Prostate gland (tissue), 2 donors: ENCODE measurements around the gene KRTAP9-6. TPM values are rescaled to one million over a fixed set of nuclear protein-coding genes. Genes with fewer than 3 reads are reported as not detected.
"Not testable (repeated sequence)": the region's sequence is repeated elsewhere in the genome, so short reads cannot be mapped to it uniquely, and the experiment has no call there.

Experiments
- DNase-seq: peaks from one replicate; pipeline ENCODE4 v3.0.0-alpha.2; 2019; ENCODE audit warnings: low spot score
- H3K27ac ChIP-seq, 2 donors: fragments of 200-600 bp; sonication (generic); 2 replicates each; pipeline ENCODE4 v1.5.1; 2017 to 2019
- H3K27me3 ChIP-seq: fragments of 200-600 bp; sonication (generic); replicated peaks from 2 replicates; pipeline ENCODE4 v1.5.1; 2019; ENCODE audit not compliant: insufficient read depth
- H3K36me3 ChIP-seq, 2 donors: fragments of 200-600 bp; sonication (generic); 1 replicate in 1 of 2; 2 replicates in 1 of 2; pipeline versions ENCODE4 v1.5.1 to v1.8.1; 2017 to 2019
- H3K4me1 ChIP-seq: fragments of 200-600 bp; sonication (generic); replicated peaks from 2 replicates; pipeline ENCODE4 v1.5.1; 2019
- H3K4me3 ChIP-seq, 2 donors: fragments of 200-600 bp; sonication (generic); 2 replicates each; pipeline ENCODE4 v1.5.1; 2017 to 2019
- H3K9me3 ChIP-seq: fragments of 200-600 bp; sonication (generic); 2 replicates; pipeline ENCODE4 v1.5.1; 2017
- CTCF ChIP-seq, 4 experiments: fragments of 200-600 bp in 2 of 4; fragments of 450-650 bp in 2 of 4; sonication (generic) in 2 of 4; IDR thresholded peaks; 1 replicate in 3 of 4; 2 replicates in 1 of 4; pipeline ENCODE4 v1.5.1; 2016 to 2019; ENCODE audit warnings: antibody characterized with exemption in 4 of 4, mild to moderate bottlenecking in 2 of 4, moderate library complexity in 2 of 4
- POLR2A ChIP-seq: fragments of 450-650 bp; IDR thresholded peaks from one replicate; pipeline ENCODE4 v1.6.1; 2016; ENCODE audit warnings: antibody characterized with exemption, mild to moderate bottlenecking
- POLR2AphosphoS5 ChIP-seq: sonication (generic); formaldehyde crosslinking; IDR thresholded peaks from one replicate; pipeline ENCODE4 v1.6.1; 2017; ENCODE audit warnings: antibody characterized with exemption
- WGBS: methylation state at CpG from one replicate; pipeline ENCODE4 v1.1.5; 2018; 5-methylcytosine and 5-hydroxymethylcytosine counted together
- intact Hi-C: fragments of 100-400 bp; cut with DNase I; formaldehyde crosslinking; loops from one replicate; pipeline ENCODE4 v1.14.2; 2022
- total RNA-seq, 2 donors: library from RNA; depleted of rRNA; stranded (reverse); fragments of >200 nt; gene quantifications; one replicate each; pipeline ENCODE4 v1.1.0, GENCODE V29; 2016

Gene KRTAP9-6
- total RNA-seq, 2 donors from 2014 or later = not detected

- intact Hi-C loops = no loop called here
- Histone ChIP-seq H3K9me3 (no peaks in the 10 kb centered on the region), H3K36me3 (no peaks in the 10 kb centered on the region), H3K4me1 (no peaks in the 10 kb centered on the region), H3K27me3 (no peaks in the 10 kb centered on the region), H3K27ac (no peak overlapping the region), H3K4me3 (no peak overlapping the region)
- TF ChIP-seq POLR2AphosphoS5 = no peak
- no peak for TF ChIP-seq CTCF (IDR thresholded peaks at IDR 0.05)
- no peak for TF ChIP-seq POLR2A
- DNase-seq = no peak
These were observed 35.1 kb upstream of the KRTAP9-6 start for GRCh38 chr17:41230094-41230493.

- no peaks in the 10 kb centered on the region for H3K4me1 ChIP-seq
- no peaks in the 10 kb centered on the region for H3K27me3 ChIP-seq
- H3K27ac ChIP-seq = no peak overlapping the region
- H3K36me3 ChIP-seq = no peaks in the 10 kb centered on the region
- TF ChIP-seq POLR2A (no peak), CTCF (IDR thresholded peaks at IDR 0.05) (no peak), POLR2AphosphoS5 (no peak)
- no peaks in the 10 kb centered on the region for H3K9me3 ChIP-seq
- WGBS = 88% methylated on average over 6 of the region's 6 CpGs
- H3K4me3 ChIP-seq = no peak overlapping the region
- no peak for DNase-seq
- intact Hi-C loops = no loop called here
These were observed 33.4 kb upstream of the KRTAP9-6 start for GRCh38 chr17:41231731-41232130.

GRCh38 chr17:41232399-41233105, 32.6 kb upstream of the KRTAP9-6 start, which contains the start of gene KRTAP9-3:
Gene KRTAP9-3 (plus strand): TSS chr17:41232449. CDS start chr17:41232502, 53 bp downstream.
- H3K27ac ChIP-seq, H3K27me3 ChIP-seq, H3K36me3 ChIP-seq, H3K4me1 ChIP-seq, intact Hi-C loops, H3K4me3 ChIP-seq, DNase-seq, H3K9me3 ChIP-seq: not testable (repeated sequence)
- WGBS = 100% methylated on average over 1 of the region's 1 CpG

- H3K36me3 ChIP-seq, H3K9me3 ChIP-seq, H3K4me3 ChIP-seq, H3K4me1 ChIP-seq, DNase-seq, H3K27me3 ChIP-seq, H3K27ac ChIP-seq, intact Hi-C loops: not testable (repeated sequence)
- WGBS = 81% methylated on average over 4 of the region's 4 CpGs
These were observed 28.1 kb upstream of the KRTAP9-6 start for GRCh38 chr17:41237116-41237515.

GRCh38 chr17:41237949-41238437, 27.2 kb upstream of the KRTAP9-6 start, which contains the start of gene KRTAP9-8:
Gene KRTAP9-8 (plus strand): TSS chr17:41237999. CDS start chr17:41238052, 53 bp downstream.
- H3K27ac ChIP-seq, H3K4me3 ChIP-seq, H3K36me3 ChIP-seq, H3K9me3 ChIP-seq, DNase-seq, intact Hi-C loops, H3K4me1 ChIP-seq, H3K27me3 ChIP-seq: not testable (repeated sequence)
- 78% methylated on average over 2 of the region's 3 CpGs for WGBS

- DNase-seq, intact Hi-C loops, H3K4me3 ChIP-seq, H3K4me1 ChIP-seq, H3K9me3 ChIP-seq, H3K27ac ChIP-seq, H3K27me3 ChIP-seq, H3K36me3 ChIP-seq: not testable (repeated sequence)
- 50% methylated on average over 2 of the region's 2 CpGs for WGBS
These were observed 18.0 kb upstream of the KRTAP9-6 start for GRCh38 chr17:41246995-41247787.

GRCh38 chr17:41249637-41250240, 15.4 kb upstream of the KRTAP9-6 start, which contains the start of gene KRTAP9-4:
Gene KRTAP9-4 (plus strand): TSS chr17:41249687. CDS start chr17:41249721, 34 bp downstream.
- H3K36me3 ChIP-seq, H3K27me3 ChIP-seq, intact Hi-C loops, H3K9me3 ChIP-seq, DNase-seq, H3K27ac ChIP-seq, H3K4me3 ChIP-seq, H3K4me1 ChIP-seq: not testable (repeated sequence)
- 71% methylated on average over 2 of the region's 2 CpGs for WGBS
